ENCODE measurements around the gene CRISPLD2.

The CRISPLD2 gene

DNA sequence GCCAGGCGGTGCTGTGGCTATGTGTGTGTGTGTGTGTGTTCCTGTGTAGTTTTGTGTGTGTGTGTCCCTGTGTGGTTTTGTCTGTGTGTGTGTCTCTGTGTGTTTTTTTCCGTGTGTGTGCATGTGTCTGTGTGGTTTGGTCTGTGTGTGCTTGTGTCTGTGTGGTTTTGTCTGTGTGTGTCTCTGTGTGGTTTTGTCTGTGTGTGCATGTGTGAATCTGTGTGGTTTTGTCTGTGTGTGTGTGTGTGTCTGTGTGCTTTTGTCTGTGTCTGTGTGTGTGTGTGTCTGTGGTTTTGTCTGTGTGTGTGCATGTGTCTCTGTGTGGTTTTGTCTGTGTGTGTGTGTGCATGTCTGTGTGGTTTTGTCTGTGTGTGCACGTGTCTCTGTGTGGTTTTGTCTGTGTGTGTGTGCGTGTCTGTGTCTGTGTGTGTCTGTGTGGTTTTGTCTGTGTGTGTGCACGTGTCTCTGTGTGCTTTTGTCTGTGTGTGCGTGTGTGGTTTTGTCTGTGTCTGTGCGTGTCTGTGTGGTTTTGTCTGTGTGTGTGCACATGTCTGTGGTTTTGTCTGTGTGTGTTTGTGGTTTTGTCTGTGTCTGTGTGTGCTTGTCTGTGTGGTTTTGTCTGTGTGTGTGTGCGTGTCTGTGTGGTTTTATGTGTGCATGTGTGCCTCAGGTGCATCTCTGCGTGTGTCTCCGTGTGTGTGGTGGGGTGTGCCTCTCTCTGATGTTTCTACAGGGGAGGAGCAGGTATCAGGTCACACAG is 129.2 kb downstream of the CRISPLD2 start:
- DNase-seq (ENCODE audit: low read depth in 3 of 3, low spot score in 1 of 3): no peak

DNA sequence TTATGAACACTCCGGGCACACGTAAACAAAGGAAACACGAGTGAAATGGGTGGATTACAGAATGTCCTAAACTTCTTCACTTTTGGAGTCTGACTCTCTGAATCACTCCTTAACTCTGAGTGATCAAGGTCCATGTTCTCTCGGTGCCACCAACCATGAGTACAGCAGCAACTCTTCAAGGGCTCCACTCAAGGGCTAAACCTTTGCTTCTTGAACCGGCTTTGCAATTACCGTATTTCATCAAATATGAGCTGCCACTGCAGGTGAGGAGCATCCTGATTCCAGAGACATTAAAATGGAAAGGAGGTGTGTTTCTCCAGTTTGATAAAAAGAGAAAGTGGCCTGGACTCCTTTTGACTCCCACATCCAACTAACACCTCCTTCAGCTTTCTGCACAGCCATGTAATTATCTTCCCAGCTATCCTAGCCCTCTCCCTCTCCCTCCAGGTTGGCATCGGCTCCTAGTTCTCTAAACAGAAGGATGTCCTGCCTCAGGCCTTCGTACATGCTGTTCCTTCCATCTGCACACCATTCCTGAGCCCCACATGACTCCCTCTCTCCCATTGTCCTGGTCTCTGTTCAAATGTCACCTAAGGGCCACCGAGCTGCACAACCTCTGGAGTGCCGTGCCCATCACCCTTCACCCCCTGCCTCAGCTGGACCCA is 130.1 kb downstream of the CRISPLD2 start:
- no peak for DNase-seq (ENCODE audit: low read depth in 3 of 3, low spot score in 1 of 3)

DNA sequence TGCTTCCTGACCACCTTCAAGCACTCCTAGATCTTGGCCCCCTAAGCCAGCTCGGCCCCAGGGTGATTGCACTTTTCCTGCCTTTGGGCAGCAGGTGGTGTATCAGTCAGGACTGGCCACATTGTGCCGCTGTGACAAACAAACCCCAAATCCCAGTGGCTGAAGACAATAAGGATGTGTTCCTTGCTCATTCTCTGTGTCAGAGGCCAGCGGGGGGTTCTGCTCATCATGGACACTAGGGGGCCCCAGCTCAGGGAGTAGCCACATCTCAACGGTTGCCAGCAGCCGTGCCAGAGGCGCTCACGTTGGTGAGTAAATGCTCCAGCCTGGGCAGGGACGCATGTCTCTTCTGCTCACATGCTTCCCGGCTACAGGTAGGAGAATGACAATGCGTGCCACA is 131.1 kb downstream of the CRISPLD2 start:
- no peak for DNase-seq (ENCODE audit: low read depth in 3 of 3, low spot score in 1 of 3)

DNA sequence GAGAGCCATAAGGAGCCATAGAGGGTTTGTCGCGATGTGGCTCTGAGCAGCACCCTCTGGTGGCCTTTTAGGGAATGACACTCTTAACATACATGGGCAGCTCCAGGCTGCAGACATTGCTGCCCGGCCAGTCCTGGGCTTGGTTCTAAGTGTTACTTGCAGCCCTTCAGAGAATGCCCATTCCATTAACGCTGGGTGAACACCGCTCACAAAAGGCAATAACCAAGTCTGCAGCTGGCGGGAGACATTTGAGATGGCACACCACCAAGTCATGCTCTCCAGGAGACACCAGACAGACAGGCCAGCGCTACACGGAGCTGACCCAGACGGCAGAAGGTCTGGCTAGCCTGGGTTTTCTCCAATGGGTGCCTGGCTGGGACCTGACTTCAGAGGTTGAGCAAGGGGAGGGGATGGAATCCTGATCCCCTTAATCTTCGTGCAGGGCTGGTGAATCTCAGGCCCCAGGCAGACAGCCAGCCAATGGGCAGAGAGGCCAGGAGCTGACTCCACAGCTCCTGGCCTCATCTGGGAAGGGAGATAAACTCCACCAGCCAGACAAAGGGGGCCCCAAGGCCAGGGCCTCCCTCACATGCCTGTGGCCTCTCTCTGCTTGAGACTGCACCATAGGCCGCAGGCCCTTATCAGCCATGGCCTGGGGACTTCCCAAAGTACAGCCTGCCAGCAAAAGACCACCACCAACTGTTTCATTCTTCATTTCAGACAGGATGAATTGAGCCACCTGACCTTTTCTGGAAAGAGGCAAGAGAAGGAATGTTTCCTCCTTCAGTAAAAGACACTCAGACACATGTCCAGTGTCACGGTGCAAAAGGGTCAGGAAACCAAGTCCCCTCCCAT is 132.8 kb downstream of the CRISPLD2 start:
- peak; percentile 33 to 42 (median 41) for DNase-seq (ENCODE audit: low read depth in 3 of 3, low spot score in 1 of 3)

DNA sequence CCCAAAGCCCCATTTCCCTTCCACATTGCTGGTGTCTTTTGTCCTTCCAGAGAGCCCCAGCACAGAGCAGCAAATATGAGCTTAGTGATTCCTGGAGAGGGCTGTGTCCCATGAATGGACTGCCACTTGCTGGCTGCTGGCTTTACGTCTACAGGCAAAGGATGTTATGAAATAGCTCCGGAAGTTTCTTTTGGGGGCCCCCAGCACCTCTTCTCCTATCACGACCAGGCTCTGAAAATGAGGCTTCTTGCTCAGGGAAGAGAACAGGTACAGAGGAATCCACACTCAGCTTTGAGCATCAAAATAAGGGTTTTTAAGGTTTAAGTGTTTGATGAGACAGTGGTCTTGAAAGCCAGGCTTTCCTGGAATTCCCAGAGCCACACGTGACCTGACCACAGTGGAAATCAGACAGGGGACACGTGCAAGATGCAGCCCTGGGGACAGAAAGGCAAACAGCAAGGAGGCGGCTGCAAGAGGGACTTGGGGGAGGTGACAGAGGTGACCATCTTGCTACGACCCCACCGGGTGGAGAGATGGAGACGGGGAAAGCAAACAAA is 133.5 kb downstream of the CRISPLD2 start:
- no peak for DNase-seq (ENCODE audit: low read depth in 3 of 3, low spot score in 1 of 3)

DNA sequence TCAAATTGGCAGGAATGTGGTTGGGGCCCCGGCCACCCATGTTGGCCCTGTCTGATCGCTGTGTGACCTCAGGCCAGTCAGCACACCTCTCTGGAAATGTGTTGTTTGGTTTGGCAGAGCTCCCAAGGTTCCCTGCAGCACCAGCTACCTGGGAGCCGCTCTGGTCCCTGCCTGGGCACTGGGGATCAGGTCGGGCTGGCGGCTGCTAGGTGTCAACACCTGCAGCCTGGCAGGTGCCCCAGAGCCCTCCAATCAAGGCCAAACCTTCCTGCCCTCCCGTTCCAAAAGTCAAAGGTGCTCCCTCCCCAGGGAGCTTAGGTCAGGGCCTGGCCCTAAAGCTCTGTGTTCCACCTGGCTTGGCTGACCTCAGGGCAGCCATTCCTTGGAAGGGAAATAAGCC is 135.6 kb downstream of the CRISPLD2 start:
- DNase-seq (ENCODE audit: low read depth in 3 of 3, low spot score in 1 of 3): no peak

DNA sequence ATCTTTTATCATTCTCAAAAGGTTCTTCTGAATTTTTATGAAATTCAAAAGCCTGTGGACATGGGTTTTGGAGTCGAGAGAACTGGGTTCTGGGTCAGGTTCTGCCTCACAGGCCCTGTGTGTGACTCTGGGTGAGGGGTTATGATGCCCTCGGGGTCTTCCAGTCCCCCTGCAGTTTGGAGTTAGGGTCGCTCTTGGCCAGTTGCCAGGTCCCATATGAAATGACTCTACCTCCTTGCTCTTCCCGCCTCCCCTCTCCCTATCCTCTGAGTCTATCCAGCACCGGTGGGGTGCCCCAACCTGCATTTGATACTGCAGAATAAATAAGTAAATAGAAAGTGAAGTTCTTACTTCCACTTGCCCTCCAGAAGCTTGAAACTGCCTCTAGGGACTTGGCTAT is 137.4 kb downstream of the CRISPLD2 start:
- DNase-seq (ENCODE audit: low read depth in 3 of 3, low spot score in 1 of 3): no peak

DNA sequence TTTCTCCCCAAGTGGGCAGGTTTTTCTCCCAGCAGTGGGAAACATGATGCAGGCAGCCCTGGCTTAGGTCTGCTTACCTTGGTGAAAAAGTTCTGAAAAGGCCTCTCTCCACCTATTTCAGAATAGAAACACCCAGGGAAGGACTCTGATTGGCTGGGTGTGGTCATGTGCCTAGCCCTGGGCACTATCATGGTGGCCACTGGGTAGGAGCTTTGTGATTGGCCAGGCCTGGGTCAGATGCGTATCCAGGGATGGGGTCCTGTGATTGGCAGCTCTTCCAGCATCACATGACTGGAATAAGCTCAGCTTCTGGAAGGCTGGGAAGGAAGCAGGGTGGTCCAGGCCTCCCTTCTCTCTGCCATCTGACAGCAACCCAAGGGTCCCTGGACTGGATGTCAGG is 138.0 kb downstream of the CRISPLD2 start:
- no peak for DNase-seq (ENCODE audit: low read depth in 3 of 3, low spot score in 1 of 3)

Measured in stimulated activated CD4-positive, alpha-beta T cell treated with anti-CD3 and anti-CD28 coated beads, TNF-alpha, amount 100 ng/mL, for 1 hour (primary cell).